HG03039 (cell line): ENCODE results near the gene PCDHGB4.
"Not testable (repeated sequence)": the region's sequence is repeated elsewhere in the genome, so short reads cannot be mapped to it uniquely, and the experiment has no call there.

Experiments
- ATAC-seq: cut with Tn5 transposase; IDR thresholded peaks from one replicate; pipeline ENCODE4 v1.9.1; 2021; ENCODE audit warnings: mild to moderate bottlenecking, moderate library complexity; ENCODE audit not compliant: unreplicated experiment

PCDHGB4 gene

GRCh38 chr5:141397756-141398551, 10.5 kb downstream of the PCDHGB4 start, which contains the start of gene PCDHGB5:
Gene PCDHGB5, plus strand, starts transcription at chr5:141397947. Its CDS starts 181 bp downstream, at chr5:141398128.
- ATAC-seq = peak; percentile 87

DNA sequence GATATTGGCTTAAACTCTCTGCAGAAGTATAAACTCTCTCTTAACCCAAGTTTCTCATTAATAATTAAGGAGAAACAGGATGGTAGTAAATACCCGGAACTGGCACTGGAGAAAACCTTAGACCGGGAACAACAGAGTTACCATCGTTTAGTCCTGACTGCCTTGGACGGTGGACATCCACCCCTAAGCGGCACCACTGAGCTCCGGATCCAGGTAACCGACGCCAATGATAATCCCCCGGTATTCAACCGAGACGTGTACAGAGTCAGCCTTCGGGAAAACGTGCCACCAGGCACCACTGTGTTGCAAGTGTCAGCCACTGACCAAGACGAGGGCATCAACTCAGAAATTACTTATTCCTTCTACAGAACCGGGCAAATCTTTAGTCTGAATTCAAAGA, 11.1 kb downstream of the PCDHGB4 start:
- ATAC-seq = no peak

GRCh38 chr5:141399555-141400258, 12.2 kb downstream of the PCDHGB4 start:
- ATAC-seq = no peak

DNA sequence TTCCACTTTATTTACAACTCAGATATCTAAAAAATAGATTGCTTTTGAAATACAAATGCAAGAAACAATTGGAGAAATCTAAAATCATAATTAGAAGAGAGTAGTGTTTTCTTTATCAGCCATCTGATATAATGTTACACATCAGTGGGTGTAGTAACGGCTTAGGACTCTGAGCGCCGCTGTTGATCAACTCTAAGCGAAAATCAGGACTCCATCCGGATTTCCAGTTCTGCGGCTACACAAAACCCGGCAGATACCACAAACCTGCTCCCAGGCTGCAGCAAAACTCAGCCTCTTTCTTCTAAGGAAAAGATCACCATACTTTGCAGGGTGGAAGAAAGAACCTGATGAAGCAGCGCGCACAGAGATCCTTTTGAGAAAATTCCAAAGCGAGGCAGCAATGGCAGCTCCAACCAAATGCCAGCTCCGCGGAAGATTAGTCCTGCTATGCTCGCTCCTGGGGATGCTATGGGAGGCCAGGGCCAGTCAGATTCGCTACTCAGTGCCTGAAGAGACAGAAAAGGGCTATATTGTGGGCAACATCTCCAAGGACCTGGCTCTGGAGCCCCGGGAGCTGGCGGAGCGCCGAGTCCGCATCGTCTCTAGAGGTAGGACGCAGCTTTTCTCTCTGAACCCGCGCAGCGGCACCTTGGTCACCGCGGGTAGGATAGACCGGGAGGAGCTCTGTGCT, 15.2 kb downstream of the PCDHGB4 start, which contains the start of gene PCDHGA9:
PCDHGA9 (plus strand) TSS at position 226 of the 691 bp plus-strand sequence; CDS start at position 401, 175 bp downstream.
- no peak for ATAC-seq

- no peak for ATAC-seq
Measured at GRCh38 chr5:141403387-141403786, 15.9 kb downstream of the PCDHGB4 start.

DNA sequence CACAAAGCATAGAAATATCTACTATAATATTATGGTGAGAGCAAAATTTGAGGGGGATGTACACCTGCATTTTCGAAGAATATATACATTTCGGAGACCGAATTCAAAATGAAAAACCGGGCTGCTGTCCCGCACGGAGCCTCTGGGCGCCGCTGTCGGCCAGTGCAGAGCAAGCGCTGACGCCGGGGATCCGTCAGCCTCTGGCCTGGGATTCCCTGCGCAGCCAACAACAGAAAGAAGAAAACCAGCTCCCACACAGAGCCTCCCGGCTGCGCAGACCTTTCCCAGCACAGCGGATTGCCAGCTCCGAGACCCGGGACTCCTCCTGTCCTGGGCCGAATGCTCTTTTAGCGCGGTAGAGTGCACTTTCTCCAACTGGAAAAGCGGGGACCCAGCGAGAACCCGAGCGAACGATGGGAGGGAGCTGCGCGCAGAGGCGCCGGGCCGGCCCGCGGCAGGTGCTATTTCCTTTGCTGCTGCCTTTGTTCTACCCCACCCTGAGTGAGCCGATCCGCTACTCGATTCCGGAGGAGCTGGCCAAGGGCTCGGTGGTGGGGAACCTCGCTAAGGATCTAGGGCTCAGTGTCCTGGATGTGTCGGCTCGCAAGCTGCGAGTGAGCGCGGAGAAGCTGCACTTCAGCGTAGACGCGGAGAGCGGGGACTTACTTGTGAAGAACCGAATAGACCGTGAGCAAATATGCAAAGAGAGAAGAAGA, 20.4 kb downstream of the PCDHGB4 start, which contains the start of gene PCDHGB6:
PCDHGB6 (plus strand) TSS at position 232 of the 716 bp plus-strand sequence; CDS start at position 414, 182 bp downstream.
- ATAC-seq = not testable (repeated sequence)

GRCh38 chr5:141409598-141410306, 22.3 kb downstream of the PCDHGB4 start:
- no peak for ATAC-seq

DNA sequence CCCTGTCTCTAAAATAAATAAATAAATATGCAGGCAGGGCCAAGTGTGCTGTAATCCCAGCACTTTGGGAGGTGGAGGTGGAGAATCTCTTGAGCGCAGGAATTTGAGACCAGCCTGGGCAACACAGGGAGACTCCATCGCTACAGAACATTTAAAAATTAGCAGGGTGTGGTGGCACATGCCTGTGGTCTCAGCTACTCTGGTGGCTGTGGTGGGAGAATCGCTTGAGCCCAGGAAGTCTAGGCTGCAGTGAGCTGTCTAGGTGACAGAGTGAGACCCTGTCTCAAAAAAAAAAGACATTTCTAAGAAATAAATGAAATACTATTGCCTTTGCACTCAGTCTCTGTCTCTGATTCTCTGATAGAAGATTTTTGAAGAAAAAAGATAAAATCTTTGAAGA, 24.1 kb downstream of the PCDHGB4 start:
- ATAC-seq = no peak

DNA sequence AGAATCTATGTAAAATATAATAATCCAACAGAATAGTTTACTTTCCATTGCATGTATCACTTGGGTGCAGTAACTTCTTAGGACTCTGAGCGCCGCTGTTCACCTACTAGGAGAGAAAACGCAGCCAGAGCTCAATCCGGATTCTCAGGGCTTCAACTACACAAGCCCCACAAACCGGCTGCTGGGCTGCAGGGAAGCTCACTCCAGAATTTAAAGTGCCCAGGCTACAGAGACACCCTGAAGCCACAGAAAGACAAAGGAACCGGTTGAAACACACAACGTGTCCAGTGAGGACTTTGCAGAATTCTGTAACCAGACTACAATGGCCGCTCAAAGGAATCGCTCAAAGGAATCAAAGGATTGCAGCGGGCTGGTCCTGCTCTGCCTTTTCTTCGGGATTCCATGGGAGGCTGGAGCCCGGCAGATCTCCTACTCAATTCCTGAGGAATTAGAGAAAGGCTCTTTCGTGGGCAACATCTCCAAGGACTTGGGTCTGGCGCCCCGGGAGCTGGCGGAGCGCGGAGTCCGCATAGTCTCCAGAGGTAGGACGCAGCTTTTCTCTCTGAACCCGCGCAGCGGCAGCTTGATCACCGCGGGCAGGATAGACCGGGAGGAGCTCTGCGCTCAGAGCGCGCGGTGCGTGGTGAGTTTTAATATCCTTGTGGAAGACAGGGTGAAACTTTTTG, 25.5 kb downstream of the PCDHGB4 start, which contains the start of gene PCDHGA10:
PCDHGA10 (plus strand) TSS at position 134 of the 686 bp plus-strand sequence; CDS start at position 323, 189 bp downstream.
- ATAC-seq = peak; percentile 63

DNA sequence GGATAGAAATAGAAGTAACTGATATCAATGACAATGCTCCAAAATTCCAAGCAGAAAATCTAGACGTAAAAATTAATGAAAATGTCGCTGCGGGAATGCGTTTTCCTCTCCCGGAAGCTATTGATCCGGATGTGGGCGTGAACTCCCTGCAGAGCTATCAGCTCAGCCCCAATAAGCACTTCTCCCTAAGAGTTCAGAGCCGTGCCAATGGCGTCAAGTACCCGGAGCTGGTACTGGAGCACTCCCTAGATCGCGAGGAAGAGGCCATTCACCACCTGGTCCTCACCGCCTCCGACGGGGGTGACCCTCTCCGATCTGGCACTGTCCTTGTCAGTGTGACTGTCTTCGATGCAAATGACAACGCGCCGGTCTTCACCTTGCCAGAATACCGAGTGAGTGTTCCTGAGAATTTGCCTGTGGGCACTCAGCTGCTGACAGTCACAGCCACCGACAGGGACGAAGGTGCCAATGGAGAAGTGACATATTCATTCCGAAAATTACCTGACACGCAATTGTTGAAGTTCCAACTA, 26.1 kb downstream of the PCDHGB4 start:
- ATAC-seq = no peak

- not testable (repeated sequence) for ATAC-seq
Measured at GRCh38 chr5:141414548-141415274, 27.2 kb downstream of the PCDHGB4 start.

GRCh38 chr5:141415275-141415618, 27.7 kb downstream of the PCDHGB4 start:
- not testable (repeated sequence) for ATAC-seq

DNA sequence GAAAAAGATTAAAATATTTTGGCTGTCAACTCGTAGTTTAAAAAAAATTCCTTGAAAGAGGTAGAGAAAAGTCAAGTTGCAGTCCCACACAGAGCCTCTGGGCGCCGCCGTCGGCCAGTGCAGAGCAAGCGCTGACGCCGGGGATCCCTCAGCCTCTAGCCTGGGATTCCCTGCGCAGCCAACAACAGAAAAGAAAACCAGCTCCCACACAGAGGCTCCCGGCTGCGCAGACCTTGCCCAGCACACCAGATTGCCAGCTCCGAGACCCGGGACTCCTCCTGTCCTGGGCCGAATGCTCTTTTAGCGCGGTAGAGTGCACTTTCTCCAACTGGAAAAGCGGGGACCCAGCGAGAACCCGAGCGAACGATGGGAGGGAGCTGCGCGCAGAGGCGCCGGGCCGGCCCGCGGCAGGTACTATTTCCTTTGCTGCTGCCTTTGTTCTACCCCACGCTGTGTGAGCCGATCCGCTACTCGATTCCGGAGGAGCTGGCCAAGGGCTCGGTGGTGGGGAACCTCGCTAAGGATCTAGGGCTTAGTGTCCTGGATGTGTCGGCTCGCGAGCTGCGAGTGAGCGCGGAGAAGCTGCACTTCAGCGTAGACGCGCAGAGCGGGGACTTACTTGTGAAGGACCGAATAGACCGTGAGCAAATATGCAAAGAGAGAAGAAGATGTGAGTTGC, 30.1 kb downstream of the PCDHGB4 start, which contains the start of gene PCDHGB7:
PCDHGB7 (plus strand) TSS at position 184 of the 679 bp plus-strand sequence; CDS start at position 367, 183 bp downstream.
- peak; percentile 81 for ATAC-seq

- no peak for ATAC-seq
Measured at GRCh38 chr5:141419074-141419880, 31.8 kb downstream of the PCDHGB4 start.

DNA sequence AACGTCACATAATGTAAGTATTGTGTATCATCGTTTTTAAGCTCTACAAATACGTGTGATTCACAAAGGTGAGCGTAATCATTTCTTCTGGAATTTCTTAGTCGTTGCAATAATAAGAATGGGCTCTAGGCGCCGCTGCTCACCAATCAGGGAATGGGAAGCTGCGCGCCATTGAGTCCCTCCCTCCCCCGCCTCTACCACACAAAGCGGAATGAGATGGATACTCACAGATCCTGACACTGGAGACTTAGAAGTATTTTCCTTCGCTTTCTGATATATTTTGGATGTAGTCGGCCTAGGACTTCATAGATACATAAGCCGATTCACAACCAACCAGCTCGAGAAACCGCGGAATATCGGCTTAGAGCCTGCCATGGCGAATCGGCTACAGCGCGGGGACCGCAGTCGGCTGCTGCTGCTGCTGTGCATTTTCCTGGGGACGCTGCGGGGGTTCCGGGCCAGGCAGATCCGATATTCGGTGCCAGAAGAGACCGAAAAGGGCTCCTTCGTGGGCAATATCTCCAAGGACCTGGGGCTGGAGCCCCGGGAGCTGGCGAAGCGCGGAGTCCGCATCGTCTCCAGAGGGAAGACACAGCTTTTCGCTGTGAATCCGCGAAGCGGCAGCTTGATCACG, 33.5 kb downstream of the PCDHGB4 start, which contains the start of gene PCDHGA11:
PCDHGA11 (plus strand) TSS at position 197 of the 634 bp plus-strand sequence; CDS start at position 374, 177 bp downstream.
- no peak for ATAC-seq

GRCh38 chr5:141421489-141421855, 34.0 kb downstream of the PCDHGB4 start:
- no peak for ATAC-seq
